GM19193 (cell line): ENCODE data around the gene TMEM223.
A peak's percentile ranks its signal among the peaks of the same experiment; 100 is the strongest.

Experiments
- POLR2A ChIP-seq: IDR thresholded peaks from 4 replicates; pipeline ENCODE4 v1.6.1; 2011; ENCODE audit not compliant: insufficient read depth, insufficient read length; ENCODE audit errors: extremely low read depth

TMEM223 gene

GRCh38 chr11:62775646-62776045 is 16.2 kb downstream of the TMEM223 start:
- TF ChIP-seq POLR2A, result no peak

- TF ChIP-seq POLR2A, result no peak
These were observed 17.4 kb downstream of the TMEM223 start for GRCh38 chr11:62774407-62774806.

DNA sequence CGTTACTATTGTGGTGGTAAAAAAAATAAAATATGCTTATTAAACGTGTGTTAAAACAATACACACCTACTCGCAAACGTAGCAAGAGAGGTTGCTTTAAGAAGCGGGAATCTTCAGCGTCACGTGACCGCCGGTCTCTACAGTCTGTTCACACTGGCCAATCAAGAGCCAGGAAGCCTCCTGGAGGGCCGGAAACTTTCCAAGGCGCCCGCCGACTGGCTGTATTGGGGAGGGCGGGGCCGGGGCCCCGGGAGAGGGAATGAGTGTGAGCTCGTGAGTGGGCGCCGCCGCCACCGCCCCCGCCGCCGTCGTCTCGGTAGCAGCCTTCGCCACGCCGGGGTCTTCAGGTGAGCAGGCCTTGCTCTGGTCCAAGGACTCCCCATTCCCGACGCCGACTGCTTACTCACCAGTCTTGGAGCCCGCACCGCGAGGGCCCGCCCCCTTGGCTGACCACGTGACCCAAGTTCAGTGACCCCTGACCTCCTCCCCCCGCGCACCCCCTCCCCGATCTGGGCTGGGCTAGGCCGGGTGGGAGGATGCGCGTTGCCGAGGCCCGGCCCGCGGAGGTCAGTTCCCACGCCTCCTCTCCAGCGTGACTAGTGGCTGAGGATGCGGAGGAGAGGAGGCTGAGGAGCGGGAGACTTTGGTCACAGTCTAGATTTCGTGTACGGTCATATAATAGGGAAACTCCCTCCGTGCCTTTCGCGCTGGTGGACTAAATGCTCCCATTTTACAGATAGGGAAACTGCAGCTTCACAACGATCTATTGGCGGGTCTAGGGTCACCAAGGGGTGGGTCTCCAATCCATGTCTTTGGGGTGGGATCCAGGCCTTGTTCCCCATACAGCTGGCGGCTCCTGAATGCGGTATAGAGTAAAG is 20.4 kb downstream of the TMEM223 start, which contains the start of gene TAF6L:
Gene TAF6L, plus strand, starts transcription at position 253 of the 878 bp plus-strand sequence. CDS start 4,388 bp downstream, outside the sequence.
- TF ChIP-seq POLR2A, result peak; percentile 71

GRCh38 chr11:62770778-62771143 is 21.0 kb downstream of the TMEM223 start:
- no peak for TF ChIP-seq POLR2A

GRCh38 chr11:62757846-62758788 is 33.7 kb downstream of the TMEM223 start:
- no peak for TF ChIP-seq POLR2A

DNA sequence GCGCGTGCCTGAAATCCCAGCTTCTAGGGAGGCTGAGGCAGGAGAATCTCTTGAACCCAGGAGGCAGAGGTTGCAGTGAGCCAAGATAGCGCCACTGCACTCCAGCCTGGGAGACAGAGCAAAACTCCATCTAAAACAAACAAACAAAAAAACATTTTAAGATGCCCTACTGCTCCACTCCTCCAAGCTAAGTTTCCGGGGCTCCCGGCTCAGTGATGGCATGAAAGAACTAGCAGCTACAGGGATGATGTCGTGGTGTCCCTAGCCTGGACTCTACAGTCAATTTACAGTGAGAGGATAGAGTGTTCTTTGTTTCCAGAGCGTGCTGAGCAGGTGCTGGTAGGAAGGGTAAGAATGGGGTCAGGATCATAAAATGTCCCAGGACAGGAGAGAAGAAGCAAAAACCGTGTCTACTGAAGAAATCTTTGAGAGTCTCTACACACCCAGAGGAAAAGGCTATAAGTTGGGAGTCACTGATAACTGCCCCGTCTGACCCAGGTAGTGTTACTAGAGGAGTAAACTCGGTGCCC is 36.7 kb downstream of the TMEM223 start:
- no peak for TF ChIP-seq POLR2A

DNA sequence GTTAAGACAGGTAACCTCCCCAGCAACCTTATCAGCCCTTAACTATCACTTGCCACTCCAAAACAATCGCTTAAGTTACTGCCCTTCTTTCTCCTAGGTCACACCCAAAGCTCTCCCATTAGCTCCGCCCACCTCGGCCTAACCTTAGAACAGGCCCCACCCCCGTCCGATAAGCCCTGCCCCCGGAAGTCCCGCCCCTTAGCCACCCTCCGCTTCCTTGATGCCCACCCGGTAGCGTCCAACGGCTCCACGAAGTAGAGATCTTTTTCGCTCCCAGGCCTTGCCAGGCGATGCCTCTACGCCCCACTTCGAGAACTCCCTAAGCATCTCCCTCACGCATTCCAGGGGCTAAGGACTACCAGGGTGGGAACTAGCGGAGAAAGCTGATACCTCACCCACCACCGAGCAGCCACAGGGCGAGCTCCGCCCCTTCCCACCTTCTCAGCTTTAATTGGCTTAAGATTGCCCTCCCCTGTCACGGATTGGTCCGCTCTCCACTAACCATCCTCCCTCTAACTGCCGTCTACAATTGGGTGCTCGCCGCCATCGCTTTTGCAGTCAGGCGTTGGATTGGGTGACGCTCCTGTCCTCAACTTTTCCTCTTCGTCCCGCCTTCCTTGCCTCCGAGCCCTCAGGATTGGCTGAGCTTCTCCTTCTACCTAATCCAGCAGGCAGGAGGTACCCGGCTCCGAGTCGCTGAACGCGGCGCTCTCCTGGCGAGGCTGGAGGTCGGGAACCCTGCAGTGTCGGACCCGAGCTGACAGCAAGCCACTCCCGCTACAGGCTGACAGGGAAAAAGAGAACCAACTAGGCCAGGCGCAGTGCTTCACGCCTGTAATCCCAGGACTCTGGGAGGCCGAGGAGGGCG is 37.8 kb downstream of the TMEM223 start, which contains the start of gene ZBTB3:
Gene ZBTB3, minus strand, starts transcription at position 425 of the 868 bp plus-strand sequence. CDS start 496 bp downstream, outside the sequence.
- TF ChIP-seq POLR2A, result peak; percentile 88

DNA sequence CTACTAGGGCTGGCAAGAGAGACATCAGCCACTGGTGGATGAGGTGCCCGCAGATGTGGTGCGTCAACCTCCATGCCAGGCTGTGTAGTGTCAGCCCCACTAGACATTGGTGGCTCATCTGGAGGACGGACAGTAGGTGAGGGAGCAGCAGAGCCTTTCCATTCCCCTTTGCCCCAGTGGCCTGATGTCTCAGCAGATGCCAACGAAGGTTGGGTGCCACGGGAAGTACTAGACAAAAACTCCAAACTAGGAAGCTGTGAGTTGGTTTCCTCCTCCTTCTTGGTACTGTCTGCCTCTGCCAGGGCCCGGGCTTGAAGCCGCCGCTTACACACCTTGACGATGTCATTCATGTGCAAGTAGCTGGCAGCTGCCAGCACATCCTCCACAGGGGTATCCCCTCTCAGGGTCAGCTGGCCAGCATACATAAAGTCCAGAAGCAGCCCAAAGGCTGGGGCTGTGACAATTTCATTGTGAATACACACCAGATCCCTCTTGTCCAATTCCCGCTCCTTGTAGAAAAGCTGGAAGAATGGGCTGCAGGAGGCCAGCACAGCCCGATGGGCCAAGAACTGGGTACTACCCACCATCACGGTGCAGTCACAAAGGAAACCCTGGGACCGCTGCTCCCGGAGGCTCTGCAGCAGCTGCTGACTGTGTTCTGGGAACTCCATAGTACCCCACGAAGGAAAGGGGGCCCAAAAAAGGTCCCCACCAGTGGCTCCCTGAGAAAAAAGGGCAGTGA is 38.6 kb downstream of the TMEM223 start:
- TF ChIP-seq POLR2A, result no peak

DNA sequence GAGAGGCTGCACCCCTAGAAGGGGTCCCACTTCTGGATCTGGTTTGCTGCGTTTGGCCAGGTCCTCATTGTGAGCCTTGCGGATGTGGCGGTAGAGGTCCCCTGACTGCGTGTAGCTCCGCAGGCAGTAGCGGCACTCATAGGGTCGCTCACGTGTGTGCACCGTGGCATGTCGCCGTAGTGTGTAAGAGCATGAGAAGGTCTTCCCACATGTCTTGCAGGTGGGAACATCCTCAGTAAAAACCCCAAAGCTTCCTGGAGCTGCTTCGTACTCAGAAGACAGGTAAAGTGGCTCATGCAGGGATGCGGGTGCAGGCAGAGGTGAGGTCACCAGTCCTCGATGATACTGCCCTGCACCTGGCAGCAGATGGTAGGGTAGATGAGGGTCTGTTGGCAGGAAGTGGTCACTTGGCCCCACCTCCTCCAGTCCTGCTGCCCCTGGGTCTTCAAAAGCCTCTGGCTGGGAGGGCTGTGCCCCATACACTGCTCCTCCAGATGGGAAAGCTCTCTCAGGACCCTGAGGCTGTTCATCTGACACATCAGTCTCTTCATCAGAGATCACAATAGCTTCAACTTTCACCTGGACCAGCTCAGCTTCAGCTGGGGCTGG is 39.5 kb downstream of the TMEM223 start:
- TF ChIP-seq POLR2A, result no peak

GRCh38 chr11:62747475-62748160 is 44.2 kb downstream of the TMEM223 start:
- no peak for TF ChIP-seq POLR2A
